HG02870 (cell line): Measurements from ENCODE around the gene NPR1.
A peak's percentile ranks its signal among the peaks of the same experiment; 100 is the strongest.
"Not testable (repeated sequence)": the region's sequence is repeated elsewhere in the genome, so short reads cannot be mapped to it uniquely, and the experiment has no call there.

Source experiments
- ATAC-seq: cut with Tn5 transposase; IDR thresholded peaks from one replicate; pipeline ENCODE4 v1.9.1; 2021; ENCODE audit warnings: mild to moderate bottlenecking, moderate library complexity; ENCODE audit not compliant: unreplicated experiment

Gene NPR1

DNA sequence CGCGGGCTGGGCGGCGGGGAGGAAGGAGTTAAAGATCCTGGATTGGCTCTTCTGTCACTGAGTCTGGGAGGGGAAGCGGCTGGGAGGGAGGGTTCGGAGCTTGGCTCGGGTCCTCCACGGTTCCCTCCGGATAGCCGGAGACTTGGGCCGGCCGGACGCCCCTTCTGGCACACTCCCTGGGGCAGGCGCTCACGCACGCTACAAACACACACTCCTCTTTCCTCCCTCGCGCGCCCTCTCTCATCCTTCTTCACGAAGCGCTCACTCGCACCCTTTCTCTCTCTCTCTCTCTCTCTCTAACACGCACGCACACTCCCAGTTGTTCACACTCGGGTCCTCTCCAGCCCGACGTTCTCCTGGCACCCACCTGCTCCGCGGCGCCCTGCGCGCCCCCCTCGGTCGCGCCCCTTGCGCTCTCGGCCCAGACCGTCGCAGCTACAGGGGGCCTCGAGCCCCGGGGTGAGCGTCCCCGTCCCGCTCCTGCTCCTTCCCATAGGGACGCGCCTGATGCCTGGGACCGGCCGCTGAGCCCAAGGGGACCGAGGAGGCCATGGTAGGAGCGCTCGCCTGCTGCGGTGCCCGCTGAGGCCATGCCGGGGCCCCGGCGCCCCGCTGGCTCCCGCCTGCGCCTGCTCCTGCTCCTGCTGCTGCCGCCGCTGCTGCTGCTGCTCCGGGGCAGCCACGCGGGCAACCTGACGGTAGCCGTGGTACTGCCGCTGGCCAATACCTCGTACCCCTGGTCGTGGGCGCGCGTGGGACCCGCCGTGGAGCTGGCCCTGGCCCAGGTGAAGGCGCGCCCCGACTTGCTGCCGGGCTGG is at the start of gene NPR1:
Gene NPR1, plus strand, starts transcription at position 170 of the 818 bp plus-strand sequence. Its CDS starts 421 bp downstream, at position 591.
- ATAC-seq: no peak

DNA sequence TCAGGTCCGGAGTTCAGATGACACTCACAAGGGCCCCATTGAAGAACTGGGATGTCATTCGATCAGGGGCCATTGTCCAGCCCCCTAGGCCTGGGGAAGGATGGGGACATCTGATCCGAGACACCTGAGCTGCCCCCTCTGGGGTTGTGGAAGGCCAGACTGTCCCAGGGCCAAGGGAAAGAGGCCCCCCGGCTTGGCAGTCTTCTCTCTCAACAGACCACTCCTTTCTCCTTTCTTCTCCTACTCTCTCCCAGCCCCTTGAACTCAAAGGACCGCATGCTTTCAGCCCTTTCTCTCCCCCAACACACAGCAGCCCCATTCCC is 49.2 kb upstream of the NPR1 start:
- no peak for ATAC-seq

DNA sequence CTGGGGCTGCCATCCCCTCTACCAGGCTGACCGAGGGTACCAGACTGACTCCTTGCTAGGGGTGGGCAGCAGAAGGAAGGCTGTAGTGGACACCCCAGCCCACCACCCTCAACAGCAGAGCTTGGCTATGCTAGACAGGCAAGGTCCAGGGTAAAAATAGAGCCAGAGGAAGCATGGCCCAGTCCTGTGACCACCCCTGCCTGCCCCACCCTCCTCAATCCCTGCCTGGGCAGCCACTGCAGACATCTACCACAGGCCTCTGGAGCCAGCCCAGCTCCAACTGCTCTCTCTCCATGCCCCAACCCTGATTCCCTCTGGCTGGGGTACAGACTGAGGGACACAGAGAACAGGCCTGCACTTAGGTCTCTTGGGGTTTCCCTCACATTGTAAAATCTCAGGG is 48.5 kb upstream of the NPR1 start:
- ATAC-seq: no peak

DNA sequence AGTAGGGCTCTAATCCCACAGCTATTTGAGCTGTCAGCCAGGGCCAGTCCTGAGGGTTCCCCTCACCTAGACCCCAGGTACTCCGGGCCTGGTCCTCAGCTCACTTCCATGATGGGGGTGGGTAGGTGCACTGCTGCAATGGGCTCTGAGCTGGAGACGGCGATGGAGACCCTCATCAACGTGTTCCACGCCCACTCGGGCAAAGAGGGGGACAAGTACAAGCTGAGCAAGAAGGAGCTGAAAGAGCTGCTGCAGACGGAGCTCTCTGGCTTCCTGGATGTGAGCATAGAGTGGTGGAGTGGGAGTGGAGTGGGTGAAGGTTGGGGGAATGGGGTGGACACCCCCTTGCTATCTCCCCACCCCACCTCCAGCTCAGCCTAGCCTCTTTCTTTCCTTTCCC is 48.1 kb upstream of the NPR1 start:
- ATAC-seq: no peak

DNA sequence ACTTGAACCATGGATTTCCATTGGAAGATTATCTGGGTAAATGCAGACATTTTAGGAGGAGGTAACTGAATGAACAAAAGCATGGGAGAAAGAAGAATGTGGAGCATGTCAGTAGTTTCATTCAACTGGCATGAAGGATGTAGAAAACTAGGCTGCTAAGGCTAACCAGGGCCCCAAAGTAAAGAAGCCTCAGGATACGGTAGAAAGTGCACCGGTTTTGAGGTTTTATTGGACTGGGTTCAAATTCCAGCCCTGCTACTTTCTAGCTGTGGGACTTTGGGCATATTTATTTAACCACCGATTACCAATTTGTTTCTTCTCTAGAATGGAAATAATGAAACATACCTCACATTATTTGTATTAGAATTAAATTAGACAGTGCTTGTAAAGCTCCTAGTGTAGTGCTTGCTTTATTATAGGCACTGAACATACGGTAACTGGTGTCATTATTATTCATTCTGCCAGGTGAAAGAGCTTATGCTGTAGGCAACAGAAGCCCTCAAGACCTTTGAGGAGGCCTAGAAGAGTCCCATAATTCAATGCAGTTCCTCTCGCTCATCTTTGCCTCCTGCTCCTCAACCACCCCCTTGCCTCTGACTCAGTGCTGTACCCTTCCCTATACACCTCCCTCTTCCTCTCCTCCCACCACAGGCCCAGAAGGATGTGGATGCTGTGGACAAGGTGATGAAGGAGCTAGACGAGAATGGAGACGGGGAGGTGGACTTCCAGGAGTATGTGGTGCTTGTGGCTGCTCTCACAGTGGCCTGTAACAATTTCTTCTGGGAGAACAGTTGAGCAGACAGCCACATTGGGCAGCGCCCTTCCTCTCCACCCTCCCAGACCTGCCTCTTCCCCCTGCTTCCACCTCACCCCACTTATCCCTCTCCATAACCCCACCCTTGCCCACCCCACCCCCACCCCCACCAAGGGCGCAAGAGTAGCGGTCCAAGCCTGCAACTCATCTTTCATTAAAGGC is 47.2 kb upstream of the NPR1 start:
- no peak for ATAC-seq

DNA sequence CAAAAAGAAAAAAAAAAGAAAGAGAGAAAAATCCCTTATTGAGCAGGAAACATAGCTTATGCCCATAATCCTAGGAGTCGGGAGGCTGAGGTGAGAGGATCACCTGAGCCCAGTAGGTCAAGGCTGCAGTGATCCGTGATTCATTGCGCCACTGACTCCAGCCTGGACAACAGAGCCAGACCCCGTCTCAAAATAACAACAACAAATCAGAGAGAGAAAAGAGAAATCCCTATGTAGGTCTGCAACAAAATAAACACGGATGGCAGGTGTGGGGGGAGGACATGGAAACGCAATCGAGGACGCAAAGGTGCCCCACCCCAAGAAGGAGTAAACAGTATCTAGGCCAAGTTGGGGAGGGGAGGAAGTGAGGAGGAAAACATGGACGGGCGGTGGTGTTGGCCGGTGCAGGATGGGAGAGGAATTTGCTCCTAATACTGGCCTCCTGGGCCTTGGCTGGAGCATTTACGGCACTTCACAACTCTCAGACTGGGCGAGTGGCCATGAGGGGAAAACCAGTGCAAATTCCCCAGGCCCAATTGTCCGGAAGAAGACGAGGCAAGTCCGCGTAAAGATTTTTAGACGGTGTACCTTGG is 45.2 kb upstream of the NPR1 start:
- ATAC-seq: no peak

DNA sequence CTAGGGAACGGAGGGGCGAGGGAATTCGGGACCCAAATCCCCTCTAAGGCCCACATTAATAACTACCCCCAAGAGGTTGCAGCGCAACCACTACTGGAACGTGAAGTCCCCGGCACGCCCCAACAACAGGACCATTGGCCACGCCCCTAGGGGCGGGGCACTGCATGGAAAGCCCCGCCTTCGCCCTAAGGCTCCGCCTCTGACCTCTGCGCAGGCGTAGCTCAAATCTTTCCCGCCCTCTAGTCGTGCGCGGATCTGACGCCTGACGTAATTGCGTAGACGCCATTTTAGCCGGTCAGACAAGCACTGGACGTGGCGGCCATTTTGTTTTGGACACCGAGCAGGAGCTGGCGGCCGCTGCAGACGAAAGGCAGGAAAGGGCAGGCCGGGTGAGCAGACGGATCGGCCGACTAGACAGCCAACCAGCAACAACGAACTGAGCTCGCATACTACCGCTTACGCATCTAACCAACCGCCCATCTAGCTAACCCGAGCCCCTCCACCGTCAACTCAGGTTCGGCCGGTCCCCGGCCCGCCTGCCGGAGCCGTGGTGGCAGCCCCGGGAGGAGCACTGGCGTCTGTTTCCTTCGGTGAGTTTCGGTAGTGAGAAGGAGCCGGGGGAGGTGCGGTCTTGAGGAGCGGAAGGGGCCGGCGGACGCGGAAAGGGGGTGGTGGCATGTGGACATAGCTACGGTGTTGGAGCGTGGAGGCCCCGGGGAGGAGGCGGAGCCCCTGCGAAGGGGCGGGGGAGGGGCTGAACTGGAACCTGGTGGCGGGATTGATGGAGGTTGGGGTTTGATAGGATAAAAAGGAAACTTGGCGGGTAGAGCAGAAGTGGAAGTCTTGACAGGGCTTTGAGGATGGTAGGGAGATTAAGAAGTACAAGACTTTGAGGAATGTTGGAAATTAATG is 44.5 kb upstream of the NPR1 start, which contains the start of gene CHTOP:
Gene CHTOP, plus strand, starts transcription at position 313 of the 912 bp plus-strand sequence. CDS start 2,523 bp downstream, outside the sequence.
- ATAC-seq: peak; percentile 78

DNA sequence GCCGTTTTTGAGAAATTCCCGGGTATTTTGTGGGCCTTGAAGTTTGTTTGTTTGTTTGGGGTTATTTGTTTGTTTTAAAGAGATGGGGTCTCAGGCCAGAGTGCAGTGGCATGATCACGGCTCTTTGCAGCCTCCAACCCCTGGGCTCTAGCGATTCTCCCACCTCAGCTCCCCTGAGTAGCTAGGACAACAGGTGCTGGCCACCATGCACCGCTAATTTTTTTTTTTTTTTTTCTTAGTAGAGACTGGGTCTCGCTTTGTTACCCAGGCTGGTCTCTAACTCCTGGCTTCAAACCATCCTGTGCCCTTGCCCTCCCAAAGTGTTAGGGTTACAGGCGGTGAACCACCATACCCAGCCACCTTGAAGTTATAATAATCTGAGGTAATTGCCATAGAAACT is 42.6 kb upstream of the NPR1 start:
- no peak for ATAC-seq

DNA sequence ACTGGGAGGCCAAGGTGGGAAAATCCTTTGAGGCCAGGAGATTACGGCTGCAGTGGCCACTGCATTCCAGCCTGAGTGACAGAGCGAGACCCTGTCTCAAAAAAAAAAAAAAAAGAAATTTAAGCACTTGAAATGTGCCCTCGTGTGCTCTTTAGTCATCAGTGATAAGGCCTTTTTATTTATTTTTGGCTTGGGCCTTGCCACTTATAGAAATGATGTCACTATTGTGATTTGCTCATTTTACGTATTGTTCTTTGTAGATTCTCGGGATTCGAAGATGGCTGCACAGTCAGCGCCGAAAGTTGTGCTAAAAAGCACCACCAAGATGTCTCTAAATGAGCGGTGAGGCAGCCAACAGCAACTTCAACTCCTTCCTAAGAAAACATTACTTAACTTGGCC is 42.2 kb upstream of the NPR1 start:
- ATAC-seq: no peak

DNA sequence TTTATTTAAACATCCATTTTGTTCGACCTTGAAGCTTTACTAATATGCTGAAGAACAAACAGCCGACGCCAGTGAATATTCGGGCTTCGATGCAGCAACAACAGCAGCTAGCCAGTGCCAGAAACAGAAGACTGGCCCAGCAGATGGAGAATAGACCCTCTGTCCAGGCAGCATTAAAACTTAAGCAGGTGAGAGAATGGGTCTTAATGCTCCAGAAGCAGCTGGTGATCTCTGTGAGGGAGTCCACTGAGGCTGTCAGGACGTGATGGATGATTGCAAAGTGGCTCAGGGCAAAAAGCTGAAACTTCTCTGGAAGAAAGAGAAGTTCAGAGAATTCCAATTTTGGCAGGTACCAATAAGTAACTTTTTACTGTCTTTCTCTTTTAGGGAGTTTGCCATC is 40.2 kb upstream of the NPR1 start:
- ATAC-seq: no peak

DNA sequence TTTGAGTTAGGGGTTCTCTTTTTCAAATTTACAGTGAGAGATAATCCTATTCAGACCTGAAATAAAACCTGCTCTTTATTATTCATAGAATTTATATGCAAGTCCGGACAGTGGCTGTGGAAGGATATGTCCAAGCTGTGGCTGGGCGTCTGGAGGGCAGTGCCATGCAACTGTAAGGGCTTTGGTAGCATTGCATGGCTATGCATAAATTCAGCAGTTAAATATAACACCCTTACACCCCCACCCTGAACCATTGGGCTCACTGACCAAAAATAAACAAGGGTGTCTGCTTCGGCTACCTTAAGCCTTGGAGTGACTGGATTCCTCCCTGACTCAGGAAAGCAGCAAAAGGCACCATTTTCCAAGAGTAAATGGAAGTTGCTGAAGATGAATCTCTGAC is 39.2 kb upstream of the NPR1 start:
- ATAC-seq: no peak

DNA sequence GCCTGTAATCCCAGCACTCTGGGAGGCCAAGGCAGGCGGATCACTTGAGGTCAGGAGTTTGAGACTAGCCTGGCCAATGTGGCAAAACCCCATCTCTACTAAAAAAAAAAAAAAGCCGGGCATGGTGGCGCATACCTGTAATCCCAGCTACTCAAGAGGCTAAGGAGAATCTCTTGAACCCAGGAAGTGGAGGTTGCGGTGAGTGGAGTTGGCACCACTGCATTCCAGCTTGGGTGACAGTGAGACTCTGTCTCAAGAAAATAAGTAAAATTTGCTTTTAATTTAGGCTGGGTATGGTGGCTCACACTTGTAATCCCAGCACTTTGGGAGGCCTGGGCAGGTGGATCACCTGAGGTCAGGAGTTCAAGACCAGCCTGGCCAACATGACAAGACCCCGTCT is 38.3 kb upstream of the NPR1 start:
- not testable (repeated sequence) for ATAC-seq

DNA sequence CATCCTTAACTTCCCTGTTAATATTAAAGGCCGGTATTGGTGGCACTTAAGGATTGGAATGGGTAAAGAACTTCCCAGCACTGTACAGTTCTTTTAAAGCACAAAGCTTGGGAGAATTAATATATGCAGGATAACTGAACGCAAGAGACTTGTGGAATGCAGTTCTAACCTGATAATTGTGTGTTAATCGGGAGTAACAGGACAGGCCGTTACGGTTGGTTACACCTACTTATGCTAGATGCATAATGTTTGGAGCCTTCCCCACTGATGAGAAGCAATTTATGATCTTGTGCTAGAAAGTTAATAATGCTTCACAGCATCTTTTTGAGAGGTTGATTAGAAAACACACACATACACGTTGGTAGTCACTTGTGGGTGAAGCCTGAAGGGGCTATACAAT is 37.6 kb upstream of the NPR1 start:
- ATAC-seq: no peak

DNA sequence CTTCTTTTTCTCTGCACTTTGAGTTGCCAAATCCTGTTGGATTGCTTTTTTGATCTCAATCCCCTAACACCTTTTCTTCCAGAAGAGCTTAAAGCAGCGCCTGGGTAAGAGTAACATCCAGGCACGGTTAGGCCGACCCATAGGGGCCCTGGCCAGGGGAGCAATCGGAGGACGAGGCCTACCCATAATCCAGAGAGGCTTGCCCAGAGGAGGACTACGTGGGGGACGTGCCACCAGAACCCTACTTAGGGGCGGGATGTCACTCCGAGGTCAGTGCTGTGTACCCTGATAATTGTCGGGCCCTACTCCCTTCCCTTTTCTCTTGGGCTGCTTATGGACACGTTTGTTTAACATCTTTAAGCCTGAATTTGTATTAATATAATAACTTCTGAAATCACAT is 36.3 kb upstream of the NPR1 start:
- no peak for ATAC-seq

DNA sequence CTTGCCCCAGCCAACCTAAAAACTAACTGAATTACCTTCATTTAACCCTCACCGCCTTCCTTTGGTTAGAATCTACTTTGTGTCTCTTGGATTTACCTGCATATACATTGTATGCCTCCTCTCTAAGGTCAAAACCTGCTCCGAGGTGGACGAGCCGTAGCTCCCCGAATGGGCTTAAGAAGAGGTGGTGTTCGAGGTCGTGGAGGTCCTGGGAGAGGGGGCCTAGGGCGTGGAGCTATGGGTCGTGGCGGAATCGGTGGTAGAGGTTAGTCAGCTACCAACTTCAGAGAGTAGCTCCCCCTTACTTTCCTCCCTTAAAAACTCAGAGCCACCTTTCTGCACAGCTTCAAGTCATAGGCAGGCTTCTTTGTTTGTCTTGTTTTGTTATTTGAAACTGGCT is 35.4 kb upstream of the NPR1 start:
- no peak for ATAC-seq

DNA sequence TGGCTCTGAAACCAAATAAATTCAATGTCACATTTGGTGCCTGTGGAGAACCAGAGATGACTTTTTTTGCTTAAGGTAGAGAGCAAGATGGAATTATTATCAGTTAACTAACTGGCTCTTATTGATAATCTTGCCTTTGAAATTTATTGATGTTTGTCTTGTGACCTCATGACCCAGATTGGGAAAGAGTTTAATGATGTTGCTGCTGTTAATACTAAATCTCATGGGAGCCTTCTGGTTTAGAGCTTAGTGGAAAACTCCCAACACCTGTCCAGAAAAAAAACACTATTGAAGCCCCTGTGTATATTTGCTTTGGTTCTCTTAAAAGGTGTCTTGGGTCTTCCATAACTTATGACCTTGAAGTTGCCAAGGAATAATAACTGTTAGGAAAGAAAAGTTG is 34.7 kb upstream of the NPR1 start:
- ATAC-seq: no peak

DNA sequence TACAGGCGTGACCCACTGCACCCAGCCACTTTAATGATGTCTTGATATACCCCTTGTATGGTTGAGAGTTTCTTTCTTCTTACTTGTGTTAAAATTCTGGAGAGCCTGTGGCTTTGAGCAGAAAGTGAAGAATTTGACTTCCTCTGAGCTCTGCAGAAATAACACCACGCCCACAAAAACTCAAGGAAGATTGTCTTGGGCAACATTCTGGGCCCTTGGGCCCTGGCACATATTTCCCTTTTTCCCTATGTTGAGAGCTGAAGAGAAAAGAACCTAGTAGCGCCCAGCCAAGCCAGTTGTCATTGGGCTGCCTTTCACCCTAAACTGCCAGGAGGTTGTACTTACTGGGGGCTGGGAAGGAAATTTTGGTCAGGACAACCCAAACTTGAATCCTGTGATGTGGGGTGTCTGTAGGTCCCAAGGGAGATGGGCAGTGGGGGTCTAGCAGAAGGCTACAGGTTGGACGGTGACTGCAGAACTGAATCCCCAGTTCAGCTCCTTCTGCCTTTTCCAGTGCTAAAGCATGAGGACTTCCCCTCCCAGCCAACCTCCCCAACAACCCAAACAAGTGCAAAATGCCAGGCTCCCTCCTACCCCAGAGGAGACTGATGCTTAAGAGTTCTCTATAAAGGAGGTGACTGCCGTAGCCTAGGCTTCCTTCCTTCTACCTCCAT is 31.7 kb upstream of the NPR1 start:
- ATAC-seq: no peak

DNA sequence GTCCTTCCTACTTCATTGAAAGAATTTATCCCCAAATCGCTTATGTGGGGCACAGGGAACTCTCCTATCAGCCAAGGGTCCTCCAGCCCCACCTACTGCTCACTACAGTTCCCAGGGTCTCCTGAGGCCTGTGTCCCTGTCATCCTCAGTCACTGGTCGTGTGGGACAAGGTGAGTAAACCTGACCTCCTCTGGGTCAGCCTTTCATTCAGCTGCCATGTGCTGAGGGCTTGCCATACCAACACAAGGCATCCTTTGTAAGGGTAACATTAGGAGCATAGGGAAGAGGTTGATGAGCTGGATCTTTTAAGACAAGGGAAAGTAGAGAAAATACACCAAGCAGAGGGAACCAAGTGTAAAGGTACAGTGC is 31.2 kb upstream of the NPR1 start:
- ATAC-seq: no peak

DNA sequence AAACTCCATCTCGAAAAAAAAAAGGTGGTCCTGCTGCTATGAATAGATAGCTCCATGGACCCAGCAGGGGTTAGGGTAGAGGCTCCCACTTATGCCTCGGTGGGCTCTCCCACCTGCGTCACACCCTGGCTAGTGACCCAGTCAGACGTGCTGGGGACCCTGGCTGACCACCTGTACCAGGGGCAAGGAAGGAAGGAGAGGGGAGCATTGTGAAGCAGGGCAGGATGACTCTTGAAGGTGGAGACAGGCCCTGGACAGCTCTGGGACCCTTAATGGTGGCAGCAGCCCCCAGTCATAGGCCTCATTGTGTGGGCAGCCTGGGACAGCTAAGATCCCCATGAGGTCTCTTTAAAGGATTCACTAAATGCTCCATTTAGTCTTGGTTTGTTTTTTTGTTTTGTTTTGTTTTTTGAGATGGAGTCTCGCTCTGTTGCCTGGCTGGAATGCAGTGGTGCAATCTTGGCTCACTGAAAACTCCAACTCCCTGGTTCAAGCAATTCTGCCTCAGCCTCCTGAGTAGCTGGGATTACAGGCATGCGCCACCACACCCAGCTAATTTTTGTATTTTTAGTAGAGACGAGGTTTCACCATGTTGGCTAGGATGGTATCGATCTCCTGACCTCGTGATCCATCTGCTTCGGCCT is 30.4 kb upstream of the NPR1 start:
- no peak for ATAC-seq
